Sigmoid colon (tissue), 4 donors: ENCODE results near the gene PLEKHA7.

Experiments used
- EP300 ChIP-seq, 4 donors: sonication (generic); formaldehyde crosslinking; IDR thresholded peaks; one replicate each; pipeline ENCODE4 v1.6.1; 2017; ENCODE audit warnings: antibody characterized with exemption in 4 of 4
- TF ChIP-seq, protein P1 (sequence below), 4 experiments: fragments of 450-650 bp in 3 of 4; fragments of 200-600 bp in 1 of 4; IDR thresholded peaks; one replicate each; pipeline ENCODE4 v1.5.1; 2016 to 2019; ENCODE audit warnings: antibody characterized with exemption in 4 of 4, mild to moderate bottlenecking in 3 of 4, moderate library complexity in 2 of 4

DNA sequence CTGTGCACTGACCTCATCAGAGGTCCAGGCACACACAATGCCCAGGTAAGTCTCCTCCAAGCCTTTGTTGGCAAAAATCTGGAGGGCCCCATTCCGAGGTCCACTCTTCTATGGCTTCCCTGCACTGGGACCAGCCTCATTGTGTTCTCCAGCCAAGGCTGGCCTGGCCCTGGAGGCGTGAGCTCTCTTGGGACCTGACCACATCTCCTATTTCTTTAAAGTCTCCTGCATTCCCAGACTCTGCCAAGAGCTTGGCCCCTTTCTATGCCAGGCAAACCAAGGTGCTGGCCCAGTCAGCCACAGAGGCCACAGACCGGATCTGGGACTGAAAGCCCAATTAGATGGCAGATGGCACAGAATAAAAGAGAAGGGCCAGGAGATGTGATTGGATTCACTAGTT lies 220.7 kb downstream of the PLEKHA7 start:
- TF ChIP-seq, protein P1, sequence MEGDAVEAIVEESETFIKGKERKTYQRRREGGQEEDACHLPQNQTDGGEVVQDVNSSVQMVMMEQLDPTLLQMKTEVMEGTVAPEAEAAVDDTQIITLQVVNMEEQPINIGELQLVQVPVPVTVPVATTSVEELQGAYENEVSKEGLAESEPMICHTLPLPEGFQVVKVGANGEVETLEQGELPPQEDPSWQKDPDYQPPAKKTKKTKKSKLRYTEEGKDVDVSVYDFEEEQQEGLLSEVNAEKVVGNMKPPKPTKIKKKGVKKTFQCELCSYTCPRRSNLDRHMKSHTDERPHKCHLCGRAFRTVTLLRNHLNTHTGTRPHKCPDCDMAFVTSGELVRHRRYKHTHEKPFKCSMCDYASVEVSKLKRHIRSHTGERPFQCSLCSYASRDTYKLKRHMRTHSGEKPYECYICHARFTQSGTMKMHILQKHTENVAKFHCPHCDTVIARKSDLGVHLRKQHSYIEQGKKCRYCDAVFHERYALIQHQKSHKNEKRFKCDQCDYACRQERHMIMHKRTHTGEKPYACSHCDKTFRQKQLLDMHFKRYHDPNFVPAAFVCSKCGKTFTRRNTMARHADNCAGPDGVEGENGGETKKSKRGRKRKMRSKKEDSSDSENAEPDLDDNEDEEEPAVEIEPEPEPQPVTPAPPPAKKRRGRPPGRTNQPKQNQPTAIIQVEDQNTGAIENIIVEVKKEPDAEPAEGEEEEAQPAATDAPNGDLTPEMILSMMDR (IDR thresholded peaks at IDR 0.05), result no peak
- TF ChIP-seq EP300 (IDR thresholded peaks at IDR 0.05), result no peak
